ENCODE results near the gene VN1R5.

The VN1R5 gene

DNA sequence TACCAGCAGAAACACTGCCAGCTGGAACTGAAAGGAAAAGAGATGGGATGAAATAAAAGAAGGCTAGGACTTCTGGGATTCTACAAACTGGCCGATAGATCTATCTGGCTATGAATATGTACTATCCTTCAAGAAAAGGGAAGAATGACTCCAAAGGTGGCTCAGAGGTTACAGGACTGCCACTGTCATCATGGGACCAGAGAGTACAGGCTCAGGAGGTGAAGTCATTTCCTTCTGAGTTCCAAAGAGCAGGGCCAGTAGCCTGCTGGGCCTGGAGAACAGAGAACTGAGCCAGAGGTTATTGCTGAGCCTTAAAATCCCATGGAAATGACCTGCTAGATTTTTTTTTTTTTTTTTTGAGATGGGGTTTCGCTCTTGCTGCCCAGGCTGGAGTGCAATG, 48.2 kb downstream of the VN1R5 start:
- DNase-seq, result no peak
